HepG2 (cell line): ENCODE measurements around the gene SLC16A5. TPM values are rescaled to one million over a fixed set of nuclear protein-coding genes. Genes with fewer than 3 reads are reported as not detected.
A peak's percentile ranks its signal among the peaks of the same experiment; 100 is the strongest.

ENCODE experiments used
- FLYWCH1 ChIP-seq: sonication (generic); formaldehyde crosslinking; IDR thresholded peaks from 2 replicates; pipeline ENCODE4 v1.8.1; 2023; ENCODE audit warnings: mild to moderate bottlenecking, missing genetic modification reagents
- FOXK1 ChIP-seq: sonication (generic); formaldehyde crosslinking; IDR thresholded peaks from 2 replicates; pipeline ENCODE4 v1.4.0; 2020; ENCODE audit warnings: low read depth, missing genetic modification reagents, borderline replicate concordance
- GABPA ChIP-seq, 2 experiments: IDR thresholded peaks; 2 replicates each; pipeline ENCODE4 v1.6.1; 2011 to 2016; ENCODE audit warnings: low read depth in 2 of 2, low read length in 1 of 2, missing biosample characterization in 1 of 2, missing genetic modification characterization in 1 of 2
- HNF4G ChIP-seq, 2 experiments: sonication (generic) in 1 of 2; formaldehyde crosslinking in 1 of 2; IDR thresholded peaks; 2 replicates each; pipeline versions ENCODE4 v1.4.0 to v1.6.1; 2011 to 2020; ENCODE audit warnings: borderline replicate concordance in 2 of 2, low read depth in 2 of 2, mild to moderate bottlenecking in 2 of 2, low read length in 1 of 2, missing genetic modification reagents in 1 of 2, moderate library complexity in 1 of 2
- JUN ChIP-seq: sonication (generic); formaldehyde crosslinking; IDR thresholded peaks from 2 replicates; pipeline ENCODE4 v1.4.0; 2020; ENCODE audit warnings: mild to moderate bottlenecking, missing genetic modification reagents
- KLF12 ChIP-seq: sonication (generic); formaldehyde crosslinking; IDR thresholded peaks from 2 replicates; pipeline ENCODE4 v1.4.0; 2020; ENCODE audit warnings: missing genetic modification reagents, borderline replicate concordance
- NRL ChIP-seq: sonication (generic); formaldehyde crosslinking; IDR thresholded peaks from 2 replicates; pipeline ENCODE4 v1.5.0; 2020; ENCODE audit warnings: missing genetic modification reagents, mild to moderate bottlenecking, moderate library complexity, borderline replicate concordance
- RORA ChIP-seq: sonication (generic); formaldehyde crosslinking; IDR thresholded peaks from 2 replicates; pipeline ENCODE4 v1.5.0; 2020; ENCODE audit warnings: mild to moderate bottlenecking, missing genetic modification reagents, moderate library complexity
- SP5 ChIP-seq: IDR thresholded peaks from 2 replicates; pipeline ENCODE4 v1.6.1; 2016; ENCODE audit warnings: low read depth, borderline replicate concordance
- TBX2 ChIP-seq: sonication (generic); formaldehyde crosslinking; IDR thresholded peaks from 2 replicates; pipeline ENCODE4 v1.5.0; 2020; ENCODE audit warnings: missing genetic modification reagents, mild to moderate bottlenecking, borderline replicate concordance
- ZFYVE20 ChIP-seq: sonication (generic); formaldehyde crosslinking; IDR thresholded peaks from 2 replicates; pipeline ENCODE4 v1.8.0; 2023; ENCODE audit warnings: low read depth, mild to moderate bottlenecking, moderate library complexity, missing genetic modification reagents, borderline replicate concordance
- ZMYM2 ChIP-seq: sonication (generic); formaldehyde crosslinking; IDR thresholded peaks from 2 replicates; pipeline ENCODE4 v1.8.0; 2022; ENCODE audit warnings: mild to moderate bottlenecking, missing genetic modification reagents
- ZNF101 ChIP-seq: sonication (generic); formaldehyde crosslinking; IDR thresholded peaks from 2 replicates; pipeline ENCODE4 v1.4.0; 2020; ENCODE audit warnings: mild to moderate bottlenecking, low read depth, missing genetic modification reagents, borderline replicate concordance
- ZNF12 ChIP-seq: sonication (generic); formaldehyde crosslinking; IDR thresholded peaks from 2 replicates; pipeline ENCODE4 v1.5.0; 2020; ENCODE audit warnings: missing genetic modification reagents
- ZNF343 ChIP-seq: sonication (generic); formaldehyde crosslinking; IDR thresholded peaks from 2 replicates; pipeline ENCODE4 v1.4.0; 2020; ENCODE audit warnings: mild to moderate bottlenecking, missing genetic modification reagents
- ZNF512B ChIP-seq: sonication (generic); formaldehyde crosslinking; IDR thresholded peaks from 2 replicates; pipeline ENCODE4 v1.5.1; 2020; ENCODE audit warnings: missing genetic modification reagents, mild to moderate bottlenecking, borderline replicate concordance
- ZNF558 ChIP-seq: sonication (generic); formaldehyde crosslinking; IDR thresholded peaks from 2 replicates; pipeline ENCODE4 v1.9.0; 2022; ENCODE audit warnings: mild to moderate bottlenecking, missing genetic modification reagents, borderline replicate concordance
- ZNF674 ChIP-seq: sonication (generic); formaldehyde crosslinking; IDR thresholded peaks from 2 replicates; pipeline ENCODE4 v1.5.0; 2020; ENCODE audit warnings: low read depth, mild to moderate bottlenecking, missing genetic modification reagents
- ZNF83 ChIP-seq: sonication (generic); formaldehyde crosslinking; IDR thresholded peaks from 2 replicates; pipeline ENCODE4 v1.4.0; 2020; ENCODE audit warnings: missing genetic modification reagents, mild to moderate bottlenecking, borderline replicate concordance
- polyA plus RNA-seq, 8 experiments: library from polyadenylated mRNA; depleted of rRNA in 3 of 8; stranded (reverse) in 7 of 8; unstranded in 1 of 8; fragments of >200 nt; fragmentation: Illumina TruSeq in 4 of 8; extraction: Trizol in 4 of 8; gene quantifications; 2 replicates each; pipeline versions ENCODE4 v1.2.1 to v1.2.3, GENCODE V29; 2011 to 2016; ENCODE audit warnings: low read depth in 4 of 8, missing spikeins in 1 of 8, mixed read lengths in 1 of 8; ENCODE audit not compliant: insufficient read depth in 1 of 8
- total RNA-seq, 5 experiments: library from RNA; depleted of rRNA; stranded (reverse); fragments of >200 nt; fragmentation: Illumina TruSeq; extraction: Trizol; gene quantifications; 2 replicates each; pipeline ENCODE4 v1.2.3, GENCODE V29; 2016; ENCODE audit warnings: low read depth in 1 of 5
- TF ChIP-seq, protein P1 (sequence below): sonication (generic); formaldehyde crosslinking; IDR thresholded peaks from 2 replicates; pipeline ENCODE4 v1.5.0; 2020; ENCODE audit warnings: mild to moderate bottlenecking, missing genetic modification reagents, borderline replicate concordance
- TF ChIP-seq, protein P2 (sequence below): sonication (generic); formaldehyde crosslinking; IDR thresholded peaks from 2 replicates; pipeline ENCODE4 v1.4.0; 2020; ENCODE audit warnings: mild to moderate bottlenecking, missing genetic modification reagents

Gene SLC16A5
- total and polyA plus RNA-seq, 2 of the 13 experiments (the other 11 are each of a cell fraction or from before 2014, with no cell fraction given), result 0.69 to 5.6 TPM

GRCh38 chr17:75087182-75087557 is 584 bp upstream of the SLC16A5 start (continued):
- no peak for TF ChIP-seq HNF4G (IDR thresholded peaks at IDR 0.05; ENCODE audit: borderline replicate concordance, low read depth, low read length)
- TF ChIP-seq HNF4G (CRISPR knock-in tag; IDR thresholded peaks at IDR 0.05; ENCODE audit: borderline replicate concordance, low read depth), result no peak
- TF ChIP-seq ZNF558 (CRISPR knock-in tag), result no peak
- TF ChIP-seq SP5 (CRISPR knock-in tag), result no peak
- no peak for TF ChIP-seq FLYWCH1 (CRISPR knock-in tag)
- peak; percentile 15; the same call in 1 of the 2 replicates for TF ChIP-seq TBX2 (CRISPR knock-in tag)
- no peak for TF ChIP-seq ZNF101
- TF ChIP-seq GABPA (IDR thresholded peaks at IDR 0.05; ENCODE audit: low read depth, low read length), result no peak
- TF ChIP-seq GABPA (CRISPR knock-in tag; IDR thresholded peaks at IDR 0.05; ENCODE audit: low read depth), result no peak
- TF ChIP-seq FOXK1 (CRISPR knock-in tag), result peak; percentile 6; the same call in 1 of the 2 replicates
- TF ChIP-seq ZMYM2 (CRISPR knock-in tag), result peak; percentile 47; the same call in 1 of the 2 replicates
- no peak for TF ChIP-seq JUN
- no peak for TF ChIP-seq KLF12 (CRISPR knock-in tag)
- TF ChIP-seq, protein P1, sequence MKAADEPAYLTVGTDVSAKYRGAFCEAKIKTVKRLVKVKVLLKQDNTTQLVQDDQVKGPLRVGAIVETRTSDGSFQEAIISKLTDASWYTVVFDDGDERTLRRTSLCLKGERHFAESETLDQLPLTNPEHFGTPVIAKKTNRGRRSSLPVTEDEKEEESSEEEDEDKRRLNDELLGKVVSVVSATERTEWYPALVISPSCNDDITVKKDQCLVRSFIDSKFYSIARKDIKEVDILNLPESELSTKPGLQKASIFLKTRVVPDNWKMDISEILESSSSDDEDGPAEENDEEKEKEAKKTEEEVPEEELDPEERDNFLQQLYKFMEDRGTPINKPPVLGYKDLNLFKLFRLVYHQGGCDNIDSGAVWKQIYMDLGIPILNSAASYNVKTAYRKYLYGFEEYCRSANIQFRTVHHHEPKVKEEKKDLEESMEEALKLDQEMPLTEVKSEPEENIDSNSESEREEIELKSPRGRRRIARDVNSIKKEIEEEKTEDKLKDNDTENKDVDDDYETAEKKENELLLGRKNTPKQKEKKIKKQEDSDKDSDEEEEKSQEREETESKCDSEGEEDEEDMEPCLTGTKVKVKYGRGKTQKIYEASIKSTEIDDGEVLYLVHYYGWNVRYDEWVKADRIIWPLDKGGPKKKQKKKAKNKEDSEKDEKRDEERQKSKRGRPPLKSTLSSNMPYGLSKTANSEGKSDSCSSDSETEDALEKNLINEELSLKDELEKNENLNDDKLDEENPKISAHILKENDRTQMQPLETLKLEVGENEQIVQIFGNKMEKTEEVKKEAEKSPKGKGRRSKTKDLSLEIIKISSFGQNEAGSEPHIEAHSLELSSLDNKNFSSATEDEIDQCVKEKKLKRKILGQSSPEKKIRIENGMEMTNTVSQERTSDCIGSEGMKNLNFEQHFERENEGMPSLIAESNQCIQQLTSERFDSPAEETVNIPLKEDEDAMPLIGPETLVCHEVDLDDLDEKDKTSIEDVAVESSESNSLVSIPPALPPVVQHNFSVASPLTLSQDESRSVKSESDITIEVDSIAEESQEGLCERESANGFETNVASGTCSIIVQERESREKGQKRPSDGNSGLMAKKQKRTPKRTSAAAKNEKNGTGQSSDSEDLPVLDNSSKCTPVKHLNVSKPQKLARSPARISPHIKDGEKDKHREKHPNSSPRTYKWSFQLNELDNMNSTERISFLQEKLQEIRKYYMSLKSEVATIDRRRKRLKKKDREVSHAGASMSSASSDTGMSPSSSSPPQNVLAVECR, result peak; percentile 9; the same call in 1 of the 2 replicates
- peak; percentile 60; the same call in 1 of the 2 replicates for TF ChIP-seq ZNF343
- TF ChIP-seq, protein P2, sequence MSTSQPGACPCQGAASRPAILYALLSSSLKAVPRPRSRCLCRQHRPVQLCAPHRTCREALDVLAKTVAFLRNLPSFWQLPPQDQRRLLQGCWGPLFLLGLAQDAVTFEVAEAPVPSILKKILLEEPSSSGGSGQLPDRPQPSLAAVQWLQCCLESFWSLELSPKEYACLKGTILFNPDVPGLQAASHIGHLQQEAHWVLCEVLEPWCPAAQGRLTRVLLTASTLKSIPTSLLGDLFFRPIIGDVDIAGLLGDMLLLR, result 0 out of 2 replicates have a peak, but pooled peaks have one; percentile 0
- TF ChIP-seq ZNF512B (CRISPR knock-in tag), result no peak
- 0 out of 2 replicates have a peak, but pooled peaks have one; percentile 21 for TF ChIP-seq NRL
- no peak for TF ChIP-seq ZNF83 (CRISPR knock-in tag)
- no peak for TF ChIP-seq ZNF12 (CRISPR knock-in tag)
- no peak for TF ChIP-seq ZNF674
- no peak for TF ChIP-seq ZFYVE20 (CRISPR knock-in tag)
- TF ChIP-seq RORA (CRISPR knock-in tag), result no peak
